HG02973 (cell line): ENCODE data around the gene MMP24.
A peak's percentile ranks its signal among the peaks of the same experiment; 100 is the strongest.

ENCODE experiments used
- ATAC-seq: cut with Tn5 transposase; IDR thresholded peaks from one replicate; pipeline ENCODE4 v1.9.1; 2021; ENCODE audit warnings: moderate library complexity; ENCODE audit not compliant: unreplicated experiment

The MMP24 gene

GRCh38 chr20:35277531-35278395 lies 51.3 kb downstream of the MMP24 start, which contains the start of gene MMP24OS:
Gene MMP24OS (minus strand): TSS chr20:35278122. CDS start chr20:35277929, 193 bp downstream.
- ATAC-seq = peak; percentile 61

- ATAC-seq = no peak
These were observed 52.5 kb downstream of the MMP24 start for GRCh38 chr20:35279040-35279439.

- no peak for ATAC-seq
These were observed 53.2 kb downstream of the MMP24 start for GRCh38 chr20:35279533-35280174.

GRCh38 chr20:35280523-35280922 lies 54.0 kb downstream of the MMP24 start:
- no peak for ATAC-seq

GRCh38 chr20:35281506-35282101 lies 55.1 kb downstream of the MMP24 start:
- no peak for ATAC-seq

GRCh38 chr20:35283441-35284266 lies 57.2 kb downstream of the MMP24 start:
- no peak for ATAC-seq

GRCh38 chr20:35284267-35284991 lies 57.9 kb downstream of the MMP24 start, which contains the start of gene EIF6:
Gene EIF6 (minus strand): TSS chr20:35284772. CDS start chr20:35284487, 285 bp downstream.
- peak; percentile 58 for ATAC-seq

- no peak for ATAC-seq
These were observed 58.7 kb downstream of the MMP24 start for GRCh38 chr20:35284992-35285805.

- no peak for ATAC-seq
These were observed 59.3 kb downstream of the MMP24 start for GRCh38 chr20:35285806-35286076.

GRCh38 chr20:35286077-35286898 lies 59.8 kb downstream of the MMP24 start:
- ATAC-seq = no peak

GRCh38 chr20:35286899-35287508 lies 60.5 kb downstream of the MMP24 start:
- no peak for ATAC-seq

- ATAC-seq = no peak
These were observed 61.2 kb downstream of the MMP24 start for GRCh38 chr20:35287509-35288324.

GRCh38 chr20:35288325-35289060 lies 62.0 kb downstream of the MMP24 start:
- ATAC-seq = no peak

GRCh38 chr20:35290186-35290886 lies 63.8 kb downstream of the MMP24 start:
- no peak for ATAC-seq

- no peak for ATAC-seq
These were observed 64.5 kb downstream of the MMP24 start for GRCh38 chr20:35290887-35291417.
